GM12801 (cell line): Measurements from ENCODE around the gene PDYN.

Experiments used
- CTCF ChIP-seq: IDR thresholded peaks from one replicate; pipeline ENCODE4 v1.5.1; 2011; ENCODE audit warnings: control low read depth; ENCODE audit not compliant: insufficient read length; ENCODE audit errors: extremely low read depth

Gene PDYN

GRCh38 chr20:1938464-1939269 is 55.2 kb downstream of the PDYN start:
- no peak for TF ChIP-seq CTCF

- no peak for TF ChIP-seq CTCF
Observed at GRCh38 chr20:1937316-1937976, 56.4 kb downstream of the PDYN start.

- no peak for TF ChIP-seq CTCF
Observed at GRCh38 chr20:1935696-1936366, 58.0 kb downstream of the PDYN start.

GRCh38 chr20:1934721-1935573 is 58.9 kb downstream of the PDYN start:
- TF ChIP-seq CTCF = no peak

- no peak for TF ChIP-seq CTCF
Observed at GRCh38 chr20:1934156-1934555, 59.7 kb downstream of the PDYN start.

GRCh38 chr20:1933465-1933870 is 60.4 kb downstream of the PDYN start:
- no peak for TF ChIP-seq CTCF
